Measurements from ENCODE around the gene TTC33.

The TTC33 gene

GRCh38 chr5:40572391-40572790 lies 183.4 kb downstream of the TTC33 start:
- H3K9me3 ChIP-seq (ENCODE audit: insufficient read depth, low read length) = no peaks in the 10 kb centered on the region
- no peak overlapping the region for H3K4me2 ChIP-seq (ENCODE audit: low read depth, low read length, poor library complexity, severe bottlenecking)
- no peak overlapping the region for H3K9ac ChIP-seq (ENCODE audit: low read length)
- H3K9me2 ChIP-seq (replicated peaks; ENCODE audit: insufficient read depth, low read length) = no peaks in the 10 kb centered on the region
- no peaks in the 10 kb centered on the region for H3K36me3 ChIP-seq (ENCODE audit: low read length)
- no peaks in the 10 kb centered on the region for H3K79me2 ChIP-seq (ENCODE audit: insufficient read depth, low read length)
- H3K4me3 ChIP-seq (ENCODE audit: insufficient read depth, low read length, poor library complexity, severe bottlenecking) = no peak overlapping the region
- H3K27me3 ChIP-seq (ENCODE audit: low read length) = no peaks in the 10 kb centered on the region
- H3K27ac ChIP-seq (ENCODE audit: low read depth, low read length) = no peak overlapping the region
- no peak overlapping the region for H2AFZ ChIP-seq (ENCODE audit: low read depth, low read length, severe bottlenecking)
- H4K20me1 ChIP-seq (ENCODE audit: low read depth, low read length) = no peaks in the 10 kb centered on the region
- H3F3A ChIP-seq (ENCODE audit: insufficient read depth) = no peaks in the 10 kb centered on the region
- TF ChIP-seq EZH2phosphoT487 (conservative IDR thresholded peaks at IDR 0.05; ENCODE audit: low read length) (no peak), CTCF (IDR thresholded peaks at IDR 0.05; ENCODE audit: insufficient read depth, low read length, poor library complexity, severe bottlenecking) (no peak)

GRCh38 chr5:40571729-40572128 lies 184.0 kb downstream of the TTC33 start:
- H3K36me3 ChIP-seq (ENCODE audit: low read length) = no peaks in the 10 kb centered on the region
- no peak overlapping the region for H2AFZ ChIP-seq (ENCODE audit: low read depth, low read length, severe bottlenecking)
- H3K27me3 ChIP-seq (ENCODE audit: low read length) = no peaks in the 10 kb centered on the region
- H3K4me3 ChIP-seq (ENCODE audit: insufficient read depth, low read length, poor library complexity, severe bottlenecking) = no peak overlapping the region
- TF ChIP-seq EZH2phosphoT487 (conservative IDR thresholded peaks at IDR 0.05; ENCODE audit: low read length) (no peak), CTCF (IDR thresholded peaks at IDR 0.05; ENCODE audit: insufficient read depth, low read length, poor library complexity, severe bottlenecking) (no peak)
- H4K20me1 ChIP-seq (ENCODE audit: low read depth, low read length) = no peaks in the 10 kb centered on the region
- no peaks in the 10 kb centered on the region for H3K9me2 ChIP-seq (replicated peaks; ENCODE audit: insufficient read depth, low read length)
- no peaks in the 10 kb centered on the region for H3K9me3 ChIP-seq (ENCODE audit: insufficient read depth, low read length)
- H3K79me2 ChIP-seq (ENCODE audit: insufficient read depth, low read length) = no peaks in the 10 kb centered on the region
- no peaks in the 10 kb centered on the region for H3F3A ChIP-seq (ENCODE audit: insufficient read depth)
- H3K9ac ChIP-seq (ENCODE audit: low read length) = no peak overlapping the region
- H3K4me2 ChIP-seq (ENCODE audit: low read depth, low read length, poor library complexity, severe bottlenecking) = no peak overlapping the region
- no peak overlapping the region for H3K27ac ChIP-seq (ENCODE audit: low read depth, low read length)

- Histone ChIP-seq H3K27me3 (ENCODE audit: low read length) (no peaks in the 10 kb centered on the region), H3K9ac (ENCODE audit: low read length) (no peak overlapping the region), H2AFZ (ENCODE audit: low read depth, low read length, severe bottlenecking) (no peak overlapping the region), H3K27ac (ENCODE audit: low read depth, low read length) (no peak overlapping the region), H3K4me3 (ENCODE audit: insufficient read depth, low read length, poor library complexity, severe bottlenecking) (no peak overlapping the region), H4K20me1 (ENCODE audit: low read depth, low read length) (no peaks in the 10 kb centered on the region), H3K79me2 (ENCODE audit: insufficient read depth, low read length) (no peaks in the 10 kb centered on the region), H3K9me2 (replicated peaks; ENCODE audit: insufficient read depth, low read length) (no peaks in the 10 kb centered on the region), H3F3A (ENCODE audit: insufficient read depth) (no peaks in the 10 kb centered on the region), H3K9me3 (ENCODE audit: insufficient read depth, low read length) (no peaks in the 10 kb centered on the region), H3K36me3 (ENCODE audit: low read length) (no peaks in the 10 kb centered on the region), H3K4me2 (ENCODE audit: low read depth, low read length, poor library complexity, severe bottlenecking) (no peak overlapping the region)
- no peak for TF ChIP-seq EZH2phosphoT487 (conservative IDR thresholded peaks at IDR 0.05; ENCODE audit: low read length)
- TF ChIP-seq CTCF (IDR thresholded peaks at IDR 0.05; ENCODE audit: insufficient read depth, low read length, poor library complexity, severe bottlenecking) = no peak
Observed at GRCh38 chr5:40570408-40571129, 185.2 kb downstream of the TTC33 start.

Measured in SU-DHL-6 (cell line).